ENCODE data around the gene L2HGDH.

GRCh38 chr14:50339178-50339804, 27.3 kb upstream of the L2HGDH start:
- TF ChIP-seq POLR2A (IDR thresholded peaks at IDR 0.05) (no peak), CTCF (IDR thresholded peaks at IDR 0.05) (no peak), EP300 (IDR thresholded peaks at IDR 0.05) (no peak)
